Fibroblast of the aortic adventitia (primary cell): Measurements from ENCODE around the gene ADIPOR2. TPM values are rescaled to one million over a fixed set of nuclear protein-coding genes. Genes with fewer than 3 reads are reported as not detected.
A peak's percentile ranks its signal among the peaks of the same experiment; 100 is the strongest.

Experiments used
- DNase-seq: peaks from one replicate; pipeline ENCODE4 v3.0.0-alpha.2; 2010; ENCODE audit warnings: low read depth
- H3K4me3 ChIP-seq: 2 replicates; pipeline ENCODE4 v1.5.1; 2011; ENCODE audit warnings: low read depth, mild to moderate bottlenecking, control low read depth, low read length, moderate library complexity
- total RNA-seq: library from RNA; depleted of rRNA; stranded (reverse); fragments of >200 nt; gene quantifications from 2 replicates; pipeline ENCODE4 v1.2.3, GENCODE V29; 2012; ENCODE audit warnings: low replicate concordance
- TF ChIP-seq, protein P1 (sequence below): IDR thresholded peaks from 2 replicates; pipeline ENCODE4 v1.5.1; 2011; ENCODE audit warnings: mild to moderate bottlenecking, low read length, control low read depth, inconsistent platforms; ENCODE audit not compliant: insufficient read depth

The ADIPOR2 gene
- total RNA-seq, 1 donor, result 26.0 TPM

DNA sequence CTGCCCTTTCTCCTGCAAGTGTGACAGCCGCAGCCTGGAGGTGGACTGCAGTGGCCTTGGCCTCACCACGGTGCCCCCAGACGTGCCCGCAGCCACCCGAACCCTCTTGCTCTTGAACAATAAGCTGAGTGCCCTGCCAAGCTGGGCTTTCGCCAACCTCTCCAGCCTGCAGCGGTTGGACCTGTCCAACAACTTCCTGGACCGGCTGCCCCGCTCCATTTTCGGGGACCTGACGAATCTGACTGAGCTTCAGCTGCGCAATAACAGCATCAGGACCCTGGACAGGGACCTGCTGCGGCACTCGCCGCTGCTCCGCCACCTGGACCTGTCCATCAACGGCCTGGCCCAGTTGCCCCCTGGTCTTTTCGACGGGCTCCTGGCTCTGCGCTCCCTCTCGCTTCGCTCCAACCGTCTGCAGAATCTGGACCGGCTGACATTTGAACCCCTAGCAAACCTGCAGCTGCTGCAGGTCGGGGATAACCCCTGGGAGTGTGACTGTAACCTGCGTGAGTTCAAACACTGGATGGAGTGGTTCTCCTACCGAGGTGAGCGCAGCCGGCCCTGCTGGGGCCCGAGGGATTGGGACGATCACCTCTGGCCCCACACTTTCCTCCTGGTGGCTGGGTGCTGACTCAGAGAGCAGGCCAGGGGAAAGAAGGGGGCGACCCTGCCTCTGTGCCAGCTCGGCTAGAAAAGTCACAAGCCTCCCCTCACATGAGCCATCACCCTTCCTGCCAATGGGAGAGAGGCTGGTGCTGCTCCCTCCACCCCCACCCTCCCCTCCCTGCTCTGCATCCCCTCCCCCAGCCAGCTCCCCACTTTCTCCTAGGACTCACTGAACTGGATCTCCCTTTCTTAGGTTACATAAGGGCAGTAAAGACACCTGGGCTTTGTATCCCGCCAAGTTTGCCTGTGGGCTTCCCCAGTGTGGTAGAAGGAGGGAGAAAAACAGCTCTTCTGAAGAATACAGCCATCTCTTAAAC, 140.4 kb downstream of the ADIPOR2 start:
- TF ChIP-seq, protein P1, sequence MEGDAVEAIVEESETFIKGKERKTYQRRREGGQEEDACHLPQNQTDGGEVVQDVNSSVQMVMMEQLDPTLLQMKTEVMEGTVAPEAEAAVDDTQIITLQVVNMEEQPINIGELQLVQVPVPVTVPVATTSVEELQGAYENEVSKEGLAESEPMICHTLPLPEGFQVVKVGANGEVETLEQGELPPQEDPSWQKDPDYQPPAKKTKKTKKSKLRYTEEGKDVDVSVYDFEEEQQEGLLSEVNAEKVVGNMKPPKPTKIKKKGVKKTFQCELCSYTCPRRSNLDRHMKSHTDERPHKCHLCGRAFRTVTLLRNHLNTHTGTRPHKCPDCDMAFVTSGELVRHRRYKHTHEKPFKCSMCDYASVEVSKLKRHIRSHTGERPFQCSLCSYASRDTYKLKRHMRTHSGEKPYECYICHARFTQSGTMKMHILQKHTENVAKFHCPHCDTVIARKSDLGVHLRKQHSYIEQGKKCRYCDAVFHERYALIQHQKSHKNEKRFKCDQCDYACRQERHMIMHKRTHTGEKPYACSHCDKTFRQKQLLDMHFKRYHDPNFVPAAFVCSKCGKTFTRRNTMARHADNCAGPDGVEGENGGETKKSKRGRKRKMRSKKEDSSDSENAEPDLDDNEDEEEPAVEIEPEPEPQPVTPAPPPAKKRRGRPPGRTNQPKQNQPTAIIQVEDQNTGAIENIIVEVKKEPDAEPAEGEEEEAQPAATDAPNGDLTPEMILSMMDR, result no peak
- peak; percentile 63 for DNase-seq
- no peak overlapping the region for H3K4me3 ChIP-seq

DNA sequence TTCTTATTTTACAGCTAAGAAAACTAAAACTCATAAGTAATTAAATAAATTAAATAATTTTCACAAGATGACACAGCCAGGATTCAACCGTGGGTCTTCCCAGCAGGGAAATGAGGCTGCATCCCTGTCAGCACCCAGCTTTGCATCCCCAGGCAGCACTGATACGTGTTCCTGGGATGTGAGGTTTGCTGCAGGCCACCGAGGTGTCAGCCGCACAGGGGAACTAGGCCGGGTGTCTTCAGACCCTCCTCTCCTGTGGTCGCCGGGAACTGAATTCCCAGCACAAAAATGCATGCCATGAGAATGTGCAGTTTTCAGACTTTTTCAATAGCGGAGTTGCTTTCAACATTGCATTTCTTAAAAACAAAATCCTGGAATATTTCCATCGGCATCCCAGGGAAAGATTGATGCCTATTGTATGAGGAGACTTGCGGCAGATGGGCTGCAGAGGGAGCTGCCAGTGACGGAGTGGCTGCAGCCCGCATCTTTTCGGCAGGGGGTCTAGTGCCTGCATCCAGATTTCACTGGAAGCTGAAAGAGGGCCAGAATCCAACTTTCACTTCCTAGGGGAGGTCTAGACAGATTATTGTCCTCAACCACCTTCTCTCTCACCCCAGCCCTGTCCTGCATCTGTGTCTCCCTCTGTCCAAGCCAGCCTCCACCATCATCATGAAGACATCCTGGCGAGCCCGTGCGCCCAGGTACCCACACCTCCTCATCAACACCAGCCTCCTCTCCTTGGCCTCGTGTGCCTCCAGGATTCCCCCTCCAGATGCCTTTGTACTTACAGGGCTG, 142.1 kb downstream of the ADIPOR2 start:
- H3K4me3 ChIP-seq, result no peak overlapping the region
- TF ChIP-seq, protein P1, result no peak
- DNase-seq, result no peak

DNA sequence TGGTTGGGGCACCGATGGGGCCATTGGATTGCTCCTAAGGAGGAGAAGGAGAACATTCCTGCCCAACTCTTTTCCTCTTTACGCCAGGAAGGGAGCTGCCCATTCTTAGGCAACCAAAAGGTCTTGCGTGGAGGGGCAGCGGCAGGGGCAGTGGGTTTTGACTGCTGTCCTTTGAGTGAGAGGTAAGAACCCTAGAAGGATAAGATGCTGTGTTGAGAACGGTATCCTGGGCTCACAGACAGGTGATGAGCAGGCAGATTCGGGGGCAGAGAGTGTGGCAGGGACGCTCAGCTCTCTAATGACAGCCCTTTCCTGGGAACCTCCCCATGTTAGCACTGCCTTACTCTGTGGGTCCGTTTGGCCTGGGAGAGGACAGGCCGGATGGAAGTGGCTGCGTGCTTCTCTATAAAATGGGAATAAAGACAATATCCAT, 142.7 kb downstream of the ADIPOR2 start:
- DNase-seq, result no peak
- TF ChIP-seq, protein P1, result no peak
- no peak overlapping the region for H3K4me3 ChIP-seq

DNA sequence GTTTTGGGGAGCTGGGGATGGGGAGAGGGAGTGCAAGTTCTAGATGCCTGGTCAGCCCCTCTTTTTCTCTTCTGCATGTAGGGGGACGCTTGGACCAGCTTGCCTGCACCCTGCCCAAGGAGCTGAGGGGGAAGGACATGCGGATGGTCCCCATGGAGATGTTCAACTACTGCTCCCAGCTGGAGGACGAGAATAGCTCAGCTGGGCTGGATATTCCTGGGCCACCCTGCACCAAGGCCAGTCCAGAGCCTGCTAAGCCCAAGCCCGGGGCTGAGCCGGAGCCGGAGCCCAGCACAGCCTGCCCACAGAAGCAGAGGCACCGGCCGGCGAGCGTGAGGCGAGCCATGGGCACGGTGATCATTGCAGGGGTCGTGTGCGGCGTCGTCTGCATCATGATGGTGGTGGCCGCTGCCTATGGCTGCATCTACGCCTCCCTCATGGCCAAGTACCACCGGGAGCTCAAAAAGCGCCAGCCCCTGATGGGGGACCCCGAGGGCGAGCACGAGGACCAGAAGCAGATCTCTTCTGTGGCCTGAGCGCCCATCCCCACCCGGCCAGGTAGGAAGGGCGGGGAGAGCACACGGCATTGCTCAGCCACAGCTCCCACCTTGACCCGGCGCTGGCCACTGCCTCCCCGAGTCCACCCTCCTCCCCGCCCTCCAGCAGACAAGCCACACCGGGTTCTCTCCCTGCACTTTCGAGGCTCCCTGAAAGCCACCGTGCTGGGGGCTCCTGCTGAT, 143.5 kb downstream of the ADIPOR2 start:
- H3K4me3 ChIP-seq, result no peak overlapping the region
- no peak for DNase-seq

DNA sequence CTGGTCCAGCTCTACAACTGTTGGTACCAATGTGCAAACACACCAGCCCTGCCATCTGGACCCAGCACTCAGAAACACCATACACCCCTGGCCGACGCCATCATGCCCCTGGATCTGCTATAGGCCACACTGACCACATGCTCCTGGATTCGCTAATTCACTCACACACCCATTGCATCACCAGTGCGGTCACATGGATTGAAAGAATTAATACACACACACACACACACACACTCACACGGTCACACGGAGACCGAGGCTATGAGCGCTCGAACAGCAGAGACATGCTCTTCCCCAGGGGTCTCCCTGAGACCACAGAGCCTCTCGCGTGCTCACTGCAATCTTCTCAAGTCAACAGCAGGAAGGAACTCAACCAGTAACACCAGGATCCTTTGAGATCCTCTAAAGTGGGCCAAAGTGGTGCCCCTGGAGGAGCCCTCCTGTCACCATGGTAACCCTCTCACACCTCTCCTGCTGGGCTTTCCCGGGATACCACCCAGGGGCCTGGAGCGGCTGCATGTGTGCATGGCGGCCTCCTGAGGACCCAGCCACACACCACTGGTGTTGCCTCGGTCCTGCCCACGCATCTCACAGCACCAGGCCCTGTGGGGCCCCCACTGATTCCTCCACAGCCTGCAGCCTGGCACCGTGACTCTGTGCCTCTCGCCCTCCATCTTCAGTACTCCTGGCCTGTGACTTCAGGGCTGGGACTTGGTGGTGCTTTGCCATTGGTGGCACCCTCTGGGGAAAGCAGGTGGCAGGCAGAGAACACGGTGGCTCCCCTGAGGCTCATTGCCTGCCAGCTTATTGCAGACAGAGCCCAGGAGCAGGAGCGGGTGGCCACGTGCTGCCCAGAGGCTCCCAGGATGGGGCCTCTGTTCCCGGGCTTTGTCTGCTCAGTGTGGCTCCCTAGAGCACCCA, 144.6 kb downstream of the ADIPOR2 start:
- no peak for DNase-seq
- TF ChIP-seq, protein P1, result no peak
- no peak overlapping the region for H3K4me3 ChIP-seq

More for the DNA sequence above, 143.5 kb downstream of the ADIPOR2 start:
- TF ChIP-seq, protein P1, result no peak
